Fibroblast of the conjunctiva (primary cell): Measurements from ENCODE around the gene JADE1.

Experiments used
- DNase-seq: peaks from one replicate; pipeline ENCODE4 v3.0.0-alpha.2; 2010; ENCODE audit warnings: low read depth

JADE1 gene

DNA sequence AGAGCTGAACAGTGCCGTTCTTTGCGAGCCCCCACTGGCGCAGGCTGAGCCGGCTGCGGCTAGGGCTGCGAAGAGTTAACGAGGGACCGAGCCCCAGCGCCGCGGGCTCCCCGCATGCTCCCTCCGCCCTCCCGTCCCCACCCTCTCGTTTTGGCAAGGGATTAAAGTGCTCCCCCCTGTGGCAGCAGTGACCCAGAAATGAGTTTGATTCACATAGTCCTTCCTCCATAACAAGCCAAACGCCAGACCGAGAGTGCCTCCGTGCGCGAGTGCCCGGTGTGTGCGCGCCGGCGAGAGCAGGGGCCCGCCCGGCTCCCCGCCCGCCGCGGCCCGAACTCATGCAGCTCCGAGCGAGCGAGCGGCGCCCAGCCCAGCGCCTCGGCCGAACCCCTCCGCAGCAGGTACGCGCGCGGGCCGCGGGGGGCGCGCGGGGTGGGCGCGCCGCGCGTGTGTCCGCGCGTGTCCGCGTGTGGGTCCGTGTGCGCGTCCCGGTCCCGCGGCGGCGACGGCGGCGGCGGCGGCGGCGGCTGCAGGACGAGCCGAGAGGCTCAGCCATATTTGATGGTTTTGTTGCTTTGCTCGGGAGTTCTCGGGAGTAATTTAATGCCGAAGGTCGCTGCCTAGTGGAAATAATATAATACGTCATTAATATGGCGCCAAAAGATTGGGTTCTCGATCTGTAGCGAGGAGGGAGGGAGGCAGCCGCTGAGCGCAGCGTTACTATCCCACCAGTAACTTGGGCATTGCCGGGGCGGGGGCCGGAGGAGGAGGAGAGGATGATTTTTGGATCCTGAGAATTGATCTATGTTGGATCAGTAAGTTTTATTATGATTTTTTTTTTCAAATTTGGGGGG, at the start of gene JADE1:
TSS of gene JADE1 (plus strand) at position 224 of the 854 bp plus-strand sequence. CDS start 22,059 bp downstream, outside the sequence.
- peak; percentile 93 for DNase-seq

DNA sequence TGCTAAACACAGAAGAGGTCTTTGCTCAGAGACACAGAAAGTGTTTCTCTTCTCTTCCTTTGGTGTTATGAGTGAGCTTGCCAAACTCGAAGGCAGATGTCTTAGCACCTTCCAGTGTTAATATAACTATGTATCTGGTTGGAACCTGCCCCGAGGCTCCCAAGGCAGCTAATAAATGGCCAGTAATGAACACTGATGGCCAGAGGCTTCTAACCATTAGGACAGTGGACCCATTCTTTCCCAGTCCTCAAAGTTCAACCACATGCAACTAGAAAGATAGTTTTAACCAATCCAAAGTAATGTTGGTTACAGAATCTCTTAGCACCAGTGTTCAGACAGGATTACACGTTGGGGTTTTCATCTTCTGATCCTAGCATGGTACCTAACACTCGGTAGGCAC, 42.7 kb upstream of the JADE1 start:
- no peak for DNase-seq

DNA sequence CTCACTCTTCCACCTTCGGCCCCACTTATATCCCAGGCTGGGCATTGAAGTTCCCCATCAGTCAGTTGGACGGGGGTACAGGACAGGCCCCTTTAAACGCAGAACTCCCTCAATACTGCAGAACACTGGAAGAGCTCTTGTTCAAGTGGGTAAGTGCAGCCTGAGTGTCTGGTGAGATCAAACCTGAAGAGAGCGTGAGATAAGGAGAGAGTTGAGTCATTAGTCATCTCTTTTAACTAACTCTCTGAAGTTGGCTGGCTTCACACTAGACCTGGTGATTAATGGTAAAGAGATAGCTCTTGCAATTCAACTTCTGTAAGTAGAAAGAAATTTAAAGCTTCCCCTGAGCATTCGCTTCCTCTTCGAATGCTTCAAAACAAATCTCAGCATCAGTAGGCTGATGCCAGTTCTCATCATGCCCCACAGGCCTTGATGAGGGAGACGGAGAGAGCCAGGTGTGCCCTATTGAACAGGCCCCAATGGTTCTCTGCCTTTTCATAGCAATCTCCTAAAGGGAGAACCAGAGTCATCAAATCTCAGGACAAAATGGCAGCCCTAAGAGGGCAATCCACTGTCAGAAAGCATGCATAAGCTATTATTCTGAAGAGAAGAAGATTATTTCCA, 41.0 kb upstream of the JADE1 start:
- no peak for DNase-seq

DNA sequence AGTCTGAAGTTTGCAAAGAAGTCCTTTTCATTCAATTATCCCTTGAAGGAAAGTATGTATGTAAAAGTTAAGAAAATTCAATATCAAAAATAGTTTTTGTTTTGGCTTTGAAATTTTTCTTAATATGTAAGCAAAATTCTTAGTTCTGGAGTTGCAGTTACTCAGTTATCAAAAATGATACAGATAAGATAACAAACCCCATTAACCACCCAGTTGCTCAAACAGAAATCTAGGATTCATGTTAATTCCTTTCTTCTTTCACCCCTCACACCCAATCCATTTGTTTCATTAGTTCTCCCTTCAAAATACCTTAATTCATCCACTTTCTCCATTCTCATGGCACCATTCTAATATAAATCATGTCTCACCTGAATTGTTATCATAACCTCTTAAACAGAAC, 40.5 kb upstream of the JADE1 start:
- no peak for DNase-seq

DNA sequence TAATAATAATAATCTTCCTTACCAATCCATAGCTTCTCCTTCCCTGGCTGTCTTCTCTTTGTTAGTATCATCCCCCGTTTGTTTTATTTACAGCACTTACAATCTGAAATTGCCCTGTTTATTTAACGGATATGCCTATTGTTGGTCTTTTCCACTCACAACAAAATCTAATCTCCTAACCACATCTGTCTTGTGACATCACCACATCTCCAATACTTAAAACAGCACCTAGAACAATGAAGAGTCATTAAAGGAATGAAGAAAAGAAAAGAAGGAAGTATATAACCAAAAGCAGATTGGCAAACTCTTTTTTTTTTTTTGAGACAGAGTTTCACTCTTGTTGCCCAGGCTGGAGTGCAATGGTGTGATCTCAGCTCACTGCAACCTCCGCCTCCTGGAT, 38.7 kb upstream of the JADE1 start:
- no peak for DNase-seq

DNA sequence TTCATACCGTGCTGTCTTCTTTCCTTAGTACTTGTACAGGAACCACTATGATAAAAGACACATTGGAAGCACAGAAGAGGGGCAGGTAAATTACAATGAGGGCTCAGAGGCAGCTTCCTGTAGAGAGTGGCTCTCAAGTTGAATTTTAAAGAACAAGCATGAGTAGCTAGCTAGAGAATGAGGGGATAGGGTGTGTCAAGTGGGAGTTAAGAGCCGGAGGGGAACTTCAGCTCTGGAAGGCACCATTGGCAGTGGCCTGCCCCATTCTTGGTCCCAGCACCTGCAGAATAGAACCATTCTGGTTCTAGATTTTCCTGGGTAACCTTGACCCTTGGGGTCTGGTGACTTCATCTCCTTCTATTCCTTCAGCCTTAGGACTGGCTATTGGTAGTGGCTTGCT, 34.0 kb upstream of the JADE1 start:
- no peak for DNase-seq

DNA sequence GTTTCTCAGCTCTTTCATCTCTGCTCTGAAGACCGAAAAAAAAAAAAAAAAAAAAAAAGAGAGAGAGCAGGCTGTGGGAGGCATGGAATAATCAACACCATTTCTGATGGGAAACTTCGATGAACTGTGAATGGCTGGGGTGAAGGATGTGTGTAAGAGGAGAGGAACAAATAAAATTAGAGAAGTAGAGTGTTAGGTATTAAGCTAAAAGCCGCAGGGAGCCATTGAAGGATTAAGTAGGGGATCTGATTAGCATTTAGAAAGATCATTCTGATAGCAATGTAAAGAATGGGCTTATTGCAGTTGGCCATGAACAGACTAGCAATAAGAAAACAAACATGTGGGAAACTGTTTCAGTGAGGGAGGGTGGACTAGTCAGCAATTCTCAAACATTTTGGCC, 33.6 kb upstream of the JADE1 start:
- DNase-seq: no peak

DNA sequence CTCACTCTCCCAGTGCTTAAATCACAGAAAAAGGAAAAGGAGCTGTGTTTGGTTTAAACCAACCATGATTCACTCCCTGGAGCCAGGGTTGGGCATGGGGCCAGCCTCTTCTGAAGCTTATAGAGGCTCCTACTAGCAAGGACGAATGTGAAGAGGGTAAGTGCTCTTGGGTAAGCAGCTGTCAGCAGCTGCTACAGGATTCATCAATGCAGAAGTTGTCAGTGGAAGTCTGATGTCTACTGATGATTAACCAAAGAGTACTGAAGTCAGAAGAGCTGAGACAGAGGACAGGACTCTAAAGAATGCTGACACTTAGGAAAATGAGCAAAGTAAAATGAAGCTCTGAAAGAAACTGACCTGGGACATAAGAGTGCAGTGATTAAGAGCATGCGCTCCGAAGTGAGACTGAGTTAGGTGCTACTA, 32.7 kb upstream of the JADE1 start:
- DNase-seq: peak; percentile 78

DNA sequence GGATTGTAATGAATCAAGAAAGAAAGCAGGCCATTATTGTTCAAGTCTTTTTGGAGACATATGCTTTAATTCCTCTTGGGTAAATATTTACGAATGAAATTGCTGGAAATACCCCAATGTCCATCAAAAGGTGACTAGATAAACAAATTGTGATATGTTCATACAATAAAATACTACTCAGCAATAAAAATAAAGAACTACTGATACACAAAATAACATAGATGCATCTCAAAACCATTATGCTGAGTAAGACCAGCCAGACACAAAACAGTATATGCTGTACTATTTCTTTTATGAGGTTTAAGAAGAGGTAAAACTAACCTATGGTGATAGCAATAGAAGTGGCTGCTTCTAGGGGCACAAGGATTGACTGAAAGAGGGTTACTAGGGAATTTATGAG, 28.8 kb upstream of the JADE1 start:
- DNase-seq: no peak

DNA sequence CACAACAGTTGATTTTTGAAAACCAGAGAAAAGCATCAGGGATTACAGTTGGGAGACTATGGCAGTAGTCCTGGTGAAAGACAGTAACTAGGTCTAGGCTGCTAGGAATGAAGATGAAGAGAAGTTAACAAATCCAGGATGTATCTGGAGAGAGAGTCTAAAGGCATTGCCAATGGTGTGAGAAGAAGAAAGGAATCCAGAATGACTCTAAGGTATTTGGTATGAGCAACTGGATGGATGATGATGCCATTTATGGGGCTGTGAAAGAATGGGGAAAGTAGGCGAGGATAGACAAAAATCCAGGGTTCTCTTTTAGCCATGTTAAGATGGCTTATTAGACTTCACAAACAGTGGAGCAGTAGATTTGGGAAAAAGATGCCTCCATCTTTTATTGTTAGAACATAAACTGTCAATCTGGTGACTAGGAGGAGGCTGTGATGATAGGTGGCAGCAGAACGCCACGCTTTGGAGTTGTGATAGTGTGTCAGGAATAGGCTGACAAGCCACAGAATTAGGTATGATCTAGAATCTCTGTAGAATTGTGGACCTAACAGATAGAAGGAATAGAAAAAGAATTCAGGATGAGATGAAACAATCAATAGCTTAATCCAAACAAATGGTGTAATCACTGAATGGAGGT, 27.3 kb upstream of the JADE1 start:
- DNase-seq: no peak

DNA sequence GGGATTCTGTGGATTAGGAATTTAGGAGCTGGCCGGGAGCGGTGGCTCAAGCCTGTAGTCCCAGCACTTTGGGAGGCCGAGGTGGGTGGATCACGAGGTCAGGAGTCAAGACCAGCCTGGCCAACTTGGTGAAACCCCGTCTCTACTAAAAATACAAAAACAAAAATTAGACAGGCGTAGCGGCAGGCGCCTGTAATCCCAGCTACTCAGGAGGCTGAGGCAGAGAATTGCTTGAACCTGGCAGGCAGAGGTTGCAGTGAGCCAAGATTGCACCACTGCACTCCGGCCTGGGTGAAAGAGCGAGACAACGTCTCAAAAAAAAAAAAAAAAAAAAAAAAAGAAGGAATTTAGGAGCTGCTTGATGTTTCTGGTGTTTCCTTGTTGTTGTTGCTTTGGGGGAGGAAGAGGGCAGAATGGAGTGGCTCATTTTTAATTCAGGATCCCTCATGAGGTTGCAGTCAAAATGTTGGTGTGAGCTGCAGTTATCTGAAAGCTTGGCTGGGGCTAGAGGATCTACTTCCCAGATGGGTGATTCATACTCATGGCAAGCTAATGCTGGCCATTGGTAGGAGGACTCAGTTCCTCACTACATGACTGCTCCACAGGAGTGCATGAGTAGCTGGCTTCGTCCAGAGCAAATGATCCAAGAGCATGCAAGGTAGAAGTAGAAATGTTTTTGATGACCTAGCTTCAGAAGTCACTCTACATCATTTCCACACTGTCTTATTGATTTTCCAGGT, 26.5 kb upstream of the JADE1 start:
- no peak for DNase-seq

DNA sequence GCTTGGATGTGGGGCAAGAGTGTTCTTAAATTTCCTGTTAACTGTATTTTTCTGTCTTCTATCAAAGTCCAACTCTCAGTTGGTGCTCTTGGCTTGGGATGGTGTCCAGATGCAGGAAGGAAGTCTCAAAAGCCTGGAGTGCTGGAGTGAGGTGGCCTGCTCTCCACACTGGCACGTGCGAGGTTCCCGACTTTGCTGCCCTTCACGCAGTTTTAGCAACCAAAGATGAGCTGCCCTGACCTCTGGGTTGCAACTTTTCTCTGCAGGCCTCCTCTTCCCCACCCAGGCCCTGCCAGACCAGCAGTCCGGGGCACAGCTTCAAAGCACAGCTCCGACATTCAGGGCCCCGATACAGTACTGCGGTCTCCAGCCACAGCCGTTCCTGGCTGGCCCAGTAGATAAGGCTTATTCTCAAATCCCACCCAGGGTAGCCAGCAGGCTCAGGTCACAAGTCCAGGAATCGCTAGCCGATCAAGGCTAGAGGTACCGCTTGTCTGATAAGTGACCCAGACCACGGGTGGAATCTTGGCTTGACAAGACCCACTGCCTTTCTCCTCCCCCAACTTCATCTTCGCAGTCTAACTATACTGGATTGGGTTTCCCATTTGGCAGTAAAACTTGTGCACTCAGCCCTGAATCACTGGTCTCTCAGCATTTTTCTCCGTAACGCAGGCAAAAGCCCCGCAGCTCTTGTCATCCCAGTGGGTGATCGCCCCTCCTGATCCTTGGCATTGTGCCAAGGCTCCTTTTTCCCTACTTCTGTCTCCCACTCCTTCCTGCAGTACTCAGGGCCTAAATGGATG, 21.8 kb upstream of the JADE1 start:
- DNase-seq: no peak

DNA sequence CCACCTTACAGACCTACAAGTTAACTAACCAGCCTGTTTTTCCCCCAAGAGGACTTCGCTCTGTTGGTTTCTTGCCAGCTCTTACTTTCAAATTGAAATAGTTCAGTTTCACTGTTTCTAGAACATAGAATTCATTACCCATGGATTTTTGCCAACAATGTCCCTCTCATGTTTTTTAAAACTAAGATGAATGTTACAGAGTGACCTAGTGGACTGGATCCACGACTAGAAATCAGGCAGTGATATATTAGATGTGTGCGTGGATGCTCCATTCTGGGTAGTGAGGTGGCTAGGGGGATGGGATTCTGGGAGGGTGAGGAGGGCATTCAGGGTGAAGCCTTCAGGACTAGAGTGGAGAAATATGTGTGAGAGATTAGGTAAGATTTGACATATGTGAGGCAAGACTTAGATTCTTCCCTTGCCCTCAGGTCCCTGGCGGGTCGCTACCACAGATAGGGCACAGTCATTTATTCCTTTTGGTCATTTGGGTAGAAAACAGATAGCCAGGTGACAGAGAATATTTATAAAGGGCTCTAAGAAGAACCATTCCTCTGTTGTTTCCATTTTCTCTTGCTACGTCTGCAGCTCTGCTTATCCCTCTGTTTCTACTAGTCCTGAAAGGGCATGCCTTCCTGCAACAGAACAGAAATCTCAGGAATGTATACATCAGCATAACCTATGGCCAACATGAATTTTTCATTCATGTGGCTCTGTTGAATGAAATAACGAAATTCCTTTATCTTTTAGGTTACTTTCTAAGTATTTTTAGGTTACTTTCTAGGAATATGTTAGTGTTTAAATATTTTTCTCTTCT, 15.4 kb upstream of the JADE1 start:
- no peak for DNase-seq

DNA sequence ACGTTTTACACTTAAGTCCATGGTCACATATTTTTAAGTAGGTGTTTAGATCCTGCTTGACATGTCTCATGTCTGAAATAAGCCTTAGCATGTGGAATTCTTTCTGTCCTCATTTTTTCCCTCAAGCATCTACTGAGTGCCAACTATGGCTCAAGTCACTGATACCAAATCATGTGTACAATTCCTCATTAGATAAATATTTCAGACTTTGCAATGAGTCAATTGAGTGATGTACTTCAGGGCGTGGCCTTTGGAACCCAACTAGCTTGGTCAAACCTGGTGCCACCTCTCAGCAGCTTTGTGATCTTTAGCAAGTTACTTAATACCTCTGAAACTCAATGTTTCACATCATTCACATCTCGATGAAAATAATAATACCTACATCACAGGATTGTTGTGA, 12.6 kb upstream of the JADE1 start:
- no peak for DNase-seq

DNA sequence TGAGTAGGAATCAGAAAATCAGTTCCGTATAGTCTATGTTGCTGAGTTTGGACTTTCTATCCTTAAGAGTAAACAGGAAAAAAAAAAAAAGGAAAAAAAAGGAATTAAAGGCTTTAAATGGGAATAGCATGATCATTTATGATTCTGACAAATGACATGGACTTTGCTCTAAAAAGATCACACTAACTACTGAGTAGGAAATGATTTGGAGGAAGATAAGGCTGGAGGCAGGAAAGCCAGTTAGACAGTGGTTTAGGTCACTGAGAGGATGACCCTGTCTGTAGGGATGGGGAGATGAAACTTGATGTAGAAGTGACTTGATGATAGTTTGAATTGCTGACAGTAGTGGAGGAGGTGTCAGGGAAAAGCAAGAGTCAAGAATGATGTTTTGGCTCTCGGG, 9.2 kb upstream of the JADE1 start:
- DNase-seq: no peak

DNA sequence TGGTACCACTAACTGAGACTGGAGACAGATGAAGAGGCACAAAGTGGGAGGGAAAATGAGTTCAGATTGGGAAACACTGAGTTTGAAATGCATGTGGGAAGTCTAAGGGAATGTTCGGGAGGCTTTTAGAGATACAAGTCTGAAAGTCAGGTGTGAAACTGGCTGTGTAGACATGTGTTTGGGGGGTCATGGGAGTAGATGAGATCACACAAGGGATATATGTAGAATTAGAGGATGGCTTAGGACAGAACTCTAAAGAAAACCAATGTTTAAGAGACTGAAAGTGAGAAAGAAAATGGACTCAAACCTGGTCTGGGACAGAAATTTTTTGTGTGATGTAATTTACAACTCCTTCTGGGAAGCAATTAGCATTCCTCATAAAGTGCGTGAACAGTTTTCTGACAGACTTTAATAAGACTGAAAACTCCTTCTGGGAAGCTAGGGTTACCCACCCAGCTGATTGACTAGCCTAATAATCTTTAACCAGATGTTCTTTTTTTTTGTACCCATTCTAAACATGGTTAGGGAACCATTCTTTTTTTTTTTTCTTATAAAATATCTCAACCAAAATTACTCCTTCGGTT, 8.7 kb upstream of the JADE1 start:
- no peak for DNase-seq

DNA sequence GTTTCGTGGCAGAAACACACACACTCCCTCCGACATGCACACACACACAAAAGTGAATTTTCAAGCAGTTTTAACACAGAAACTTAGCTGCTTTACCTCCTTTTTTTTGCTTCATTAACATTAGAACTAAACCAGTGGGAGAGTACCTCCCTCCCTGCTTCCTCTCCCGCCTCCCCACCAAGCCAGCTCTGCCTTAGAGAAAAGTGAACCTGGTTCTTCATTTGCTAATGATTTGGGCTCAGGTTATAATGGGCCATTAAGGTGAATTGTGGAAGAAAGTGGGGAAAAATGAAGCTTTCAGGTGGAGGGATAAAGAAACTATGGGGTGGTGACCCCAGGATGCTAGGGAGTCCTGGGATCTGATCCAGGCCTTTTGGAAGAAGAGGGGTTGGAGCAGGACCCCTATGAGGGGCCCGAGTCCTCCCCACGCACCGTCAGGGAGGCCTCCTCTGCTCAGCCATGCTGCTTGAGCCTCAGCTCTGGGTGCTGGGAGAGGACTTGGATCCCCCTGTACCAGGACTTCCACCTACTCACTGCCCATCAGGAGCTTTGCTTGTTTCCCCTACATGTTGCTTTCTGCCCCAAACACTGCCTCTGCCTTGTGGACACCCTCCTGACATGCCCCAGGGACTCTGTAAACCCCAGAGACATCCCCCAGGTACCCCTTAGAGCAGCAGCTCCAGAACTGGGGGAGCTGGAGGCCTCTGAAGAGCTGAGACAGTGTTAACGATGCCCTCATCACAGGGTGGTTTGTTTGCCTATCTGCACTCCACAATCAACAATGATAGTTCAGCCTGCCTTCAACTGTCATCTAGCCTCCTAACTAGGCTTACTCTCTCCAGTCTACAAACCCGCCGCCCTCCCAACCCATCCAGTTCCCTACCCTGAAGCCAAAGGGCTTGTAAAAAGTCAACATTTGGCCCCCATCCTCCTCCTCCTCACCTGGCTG, 6.5 kb upstream of the JADE1 start:
- DNase-seq: no peak

DNA sequence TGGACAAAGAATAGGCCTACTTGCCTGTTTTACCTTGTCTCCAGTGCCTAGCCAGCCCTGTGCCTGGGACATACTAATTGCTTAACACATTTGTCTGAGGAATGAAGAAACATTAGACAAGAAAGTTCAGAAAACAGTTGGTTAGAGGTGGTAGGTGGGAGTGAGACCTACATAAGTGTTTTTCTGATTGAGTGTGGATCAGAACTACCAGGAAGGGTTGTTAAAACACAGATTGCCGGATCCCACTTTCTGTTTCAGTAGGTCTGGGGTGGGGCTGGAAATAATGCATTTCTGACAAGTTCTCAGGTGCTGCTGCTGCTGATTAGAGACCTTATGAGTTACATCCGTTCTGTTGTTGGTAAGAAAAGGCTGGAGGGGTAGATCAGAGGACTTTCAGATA, 5.7 kb upstream of the JADE1 start:
- no peak for DNase-seq

DNA sequence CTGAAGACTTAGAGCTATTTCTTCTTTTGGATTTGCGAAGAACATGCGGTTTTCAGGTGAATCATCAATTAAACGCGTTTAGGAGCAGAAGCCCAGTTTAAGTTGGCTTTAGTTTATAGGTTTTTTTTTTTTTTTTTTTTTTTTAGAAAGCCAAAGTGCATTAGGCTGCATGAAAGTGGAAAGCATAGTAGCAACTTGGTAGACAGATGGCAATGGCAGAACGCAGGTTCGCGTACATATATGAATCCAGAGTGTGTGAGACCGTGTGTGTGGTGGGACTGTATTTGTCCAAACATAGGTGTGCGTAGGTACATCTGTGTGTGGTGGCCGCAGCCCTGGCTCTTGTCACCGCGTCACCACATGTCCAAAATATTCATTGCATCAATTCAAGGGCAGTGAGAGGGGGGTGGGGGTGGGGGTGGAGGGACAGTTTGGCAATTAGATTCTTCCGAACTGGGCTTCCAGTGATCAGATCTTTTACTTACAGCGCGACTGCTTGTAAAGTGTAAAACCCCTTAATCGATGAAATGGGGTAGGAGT, 901 bp downstream of the JADE1 start:
- no peak for DNase-seq
